IMR-90 (cell line): ENCODE results near the gene APBB3.

Experiments used
- BHLHE40 ChIP-seq: fragments of 150-350 bp; IDR thresholded peaks from 2 replicates; pipeline ENCODE4 v1.6.1; 2016; ENCODE audit warnings: mild to moderate bottlenecking, low read depth, low read length
- CHD1 ChIP-seq: IDR thresholded peaks from 2 replicates; pipeline ENCODE4 v1.6.1; 2012; ENCODE audit warnings: low read depth, low read length, improper control_type of control experiment
- FOS ChIP-seq: fragments of 150-350 bp; IDR thresholded peaks from 2 replicates; pipeline ENCODE4 v1.6.1; 2016; ENCODE audit warnings: low read depth, low read length
- MAFK ChIP-seq: IDR thresholded peaks from 2 replicates; pipeline ENCODE4 v1.6.1; 2012; ENCODE audit warnings: low read depth, low read length, improper control_type of control experiment
- MXI1 ChIP-seq: IDR thresholded peaks from 2 replicates; pipeline ENCODE4 v1.6.1; 2012; ENCODE audit warnings: low read depth, mild to moderate bottlenecking, low read length, moderate library complexity, borderline replicate concordance
- POLR2A ChIP-seq: IDR thresholded peaks from 2 replicates; pipeline ENCODE4 v1.6.1; 2012; ENCODE audit warnings: mild to moderate bottlenecking, low read depth, low read length
- RAD21 ChIP-seq: IDR thresholded peaks from 2 replicates; pipeline ENCODE4 v1.6.1; 2012; ENCODE audit warnings: low read length, improper control_type of control experiment
- RCOR1 ChIP-seq: IDR thresholded peaks from 2 replicates; pipeline ENCODE4 v1.6.1; 2012; ENCODE audit warnings: mild to moderate bottlenecking, low read length, improper control_type of control experiment; ENCODE audit not compliant: insufficient replicate concordance
- RFX5 ChIP-seq: IDR thresholded peaks from 2 replicates; pipeline ENCODE4 v1.8.0; 2012; ENCODE audit warnings: low read depth, mild to moderate bottlenecking, low read length, moderate library complexity
- USF2 ChIP-seq: fragments of 150-350 bp; IDR thresholded peaks from 2 replicates; pipeline ENCODE4 v1.6.1; 2017; ENCODE audit warnings: mild to moderate bottlenecking, antibody characterized with exemption, low read length, low read depth
- TF ChIP-seq, protein P1 (sequence below): fragments of 150-350 bp; IDR thresholded peaks from 2 replicates; pipeline ENCODE4 v1.6.1; 2016; ENCODE audit warnings: low read depth, mild to moderate bottlenecking, low read length, moderate library complexity, borderline replicate concordance
- TF ChIP-seq, protein P2 (sequence below): conservative IDR thresholded peaks from 2 replicates; pipeline ENCODE4 v1.5.1; 2012; ENCODE audit warnings: mild to moderate bottlenecking, low read depth, low read length, improper control_type of control experiment

- TF ChIP-seq, protein P1, sequence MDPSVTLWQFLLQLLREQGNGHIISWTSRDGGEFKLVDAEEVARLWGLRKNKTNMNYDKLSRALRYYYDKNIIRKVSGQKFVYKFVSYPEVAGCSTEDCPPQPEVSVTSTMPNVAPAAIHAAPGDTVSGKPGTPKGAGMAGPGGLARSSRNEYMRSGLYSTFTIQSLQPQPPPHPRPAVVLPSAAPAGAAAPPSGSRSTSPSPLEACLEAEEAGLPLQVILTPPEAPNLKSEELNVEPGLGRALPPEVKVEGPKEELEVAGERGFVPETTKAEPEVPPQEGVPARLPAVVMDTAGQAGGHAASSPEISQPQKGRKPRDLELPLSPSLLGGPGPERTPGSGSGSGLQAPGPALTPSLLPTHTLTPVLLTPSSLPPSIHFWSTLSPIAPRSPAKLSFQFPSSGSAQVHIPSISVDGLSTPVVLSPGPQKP, result no peak
- TF ChIP-seq, protein P2, sequence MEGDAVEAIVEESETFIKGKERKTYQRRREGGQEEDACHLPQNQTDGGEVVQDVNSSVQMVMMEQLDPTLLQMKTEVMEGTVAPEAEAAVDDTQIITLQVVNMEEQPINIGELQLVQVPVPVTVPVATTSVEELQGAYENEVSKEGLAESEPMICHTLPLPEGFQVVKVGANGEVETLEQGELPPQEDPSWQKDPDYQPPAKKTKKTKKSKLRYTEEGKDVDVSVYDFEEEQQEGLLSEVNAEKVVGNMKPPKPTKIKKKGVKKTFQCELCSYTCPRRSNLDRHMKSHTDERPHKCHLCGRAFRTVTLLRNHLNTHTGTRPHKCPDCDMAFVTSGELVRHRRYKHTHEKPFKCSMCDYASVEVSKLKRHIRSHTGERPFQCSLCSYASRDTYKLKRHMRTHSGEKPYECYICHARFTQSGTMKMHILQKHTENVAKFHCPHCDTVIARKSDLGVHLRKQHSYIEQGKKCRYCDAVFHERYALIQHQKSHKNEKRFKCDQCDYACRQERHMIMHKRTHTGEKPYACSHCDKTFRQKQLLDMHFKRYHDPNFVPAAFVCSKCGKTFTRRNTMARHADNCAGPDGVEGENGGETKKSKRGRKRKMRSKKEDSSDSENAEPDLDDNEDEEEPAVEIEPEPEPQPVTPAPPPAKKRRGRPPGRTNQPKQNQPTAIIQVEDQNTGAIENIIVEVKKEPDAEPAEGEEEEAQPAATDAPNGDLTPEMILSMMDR, result no peak
- TF ChIP-seq USF2, result no peak
- TF ChIP-seq BHLHE40, result no peak
- TF ChIP-seq RAD21, result no peak
- TF ChIP-seq RFX5, result no peak
- TF ChIP-seq MXI1, result no peak
- TF ChIP-seq POLR2A, result no peak
- TF ChIP-seq CHD1, result no peak
- no peak for TF ChIP-seq FOS
- no peak for TF ChIP-seq RCOR1
- TF ChIP-seq MAFK, result no peak
Measured at GRCh38 chr5:140574165-140574564, 9.8 kb upstream of the APBB3 start.
